ENCODE measurements around the gene BATF2. TPM values are rescaled to one million over a fixed set of nuclear protein-coding genes. Genes with fewer than 3 reads are reported as not detected.

BATF2 gene
- total and polyA plus RNA-seq, 9 of the 15 experiments (the other 6 are each of a cell fraction or from before 2014, with no cell fraction given): 1.7 to 8.9 (median 6.4) TPM

DNA sequence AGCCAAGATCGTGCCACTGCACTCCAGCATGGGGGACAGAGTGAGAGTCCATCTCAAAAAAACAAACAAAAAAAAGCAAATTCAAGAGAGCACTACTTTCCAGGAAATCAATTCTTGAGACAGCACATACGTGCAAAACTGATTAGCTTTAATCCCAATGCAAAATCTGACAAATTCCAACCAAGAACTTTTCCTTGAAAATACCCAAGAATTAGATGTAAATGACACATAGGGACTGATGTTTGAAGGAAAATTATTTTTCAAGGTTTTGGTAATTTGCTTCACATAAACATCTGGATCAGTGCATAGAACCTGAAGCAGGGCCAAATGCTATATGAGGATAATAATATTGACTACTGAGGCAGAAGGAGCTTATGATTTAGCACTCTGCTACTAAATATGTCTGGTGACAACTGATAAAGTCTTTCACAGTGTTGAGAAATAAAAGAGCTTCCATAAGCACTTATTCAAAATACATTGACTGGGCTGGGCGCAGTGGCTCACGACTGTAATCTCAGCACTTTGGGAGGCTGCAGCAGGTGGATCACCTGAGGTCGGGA, 33.6 kb downstream of the BATF2 start:
- no peaks in the 10 kb centered on the region; a peak in 1 of 5 replicates for H3K27me3 ChIP-seq (ENCODE audit: control insufficient read depth in 2 of 2, insufficient read depth in 2 of 2, low read length in 2 of 2)
- in situ Hi-C loops (cut with MboI): no loop called here
- H3K27ac ChIP-seq (ENCODE audit: extremely low read depth, low read depth, low read length): no peak overlapping the region
- no peaks in the 10 kb centered on the region for H3K9me1 ChIP-seq (ENCODE audit: control insufficient read depth, insufficient read depth, low read length)
- ChIA-PET POLR2A (interaction anchor here (0.6 to 1.9 kb wide), 5 partner anchors 12 to 59 kb away, joined by 3 to 6 read pairs (median 4); partner anchors contain the start of gene GPHA2), CTCF (ENCODE audit: low intra/inter-chr PET ratio) (interaction anchor here (0.6 kb wide), 1 partner anchor 312 kb away, joined by 4 read pairs; no protein-coding TSS in a partner anchor)
- H3K9me3 ChIP-seq (replicated peaks; ENCODE audit: control insufficient read depth, insufficient read depth, low read depth, low read length): no peaks in the 10 kb centered on the region
- no peak for FAIRE-seq
- DNase-seq (ENCODE audit: extremely low read depth in 1 of 4, low spot score in 3 of 4): no peak
- H3K9ac ChIP-seq (ENCODE audit: insufficient read depth in 1 of 2, low read depth in 2 of 2, low read length in 2 of 2): no peak overlapping the region
- no peaks in the 10 kb centered on the region for H4K20me1 ChIP-seq (replicated peaks; ENCODE audit: control insufficient read depth, insufficient read depth, low read length)
- intact Hi-C loops (cut with micrococcal nuclease): no loop called here
- 5% methylated on average over 5 of the region's 5 CpGs for WGBS (ENCODE audit: insufficient coverage, low coverage, missing lambda C conversion rate)
- H3K36me3 ChIP-seq (ENCODE audit: control insufficient read depth, insufficient read depth, low read length): no peaks in the 10 kb centered on the region
- peaks cover 4 to 11% of the 10 kb centered on the region in 2 experiments; a peak in 3 of 5 replicates for H3K4me1 ChIP-seq (replicated peaks in 1 of 2; ENCODE audit: control insufficient read depth in 2 of 2, insufficient read depth in 2 of 2, low read length in 2 of 2)
- H2AFZ ChIP-seq (ENCODE audit: low read depth, low read length): no peak overlapping the region
- no peak overlapping the region for H3K4me3 ChIP-seq
- peak; percentile 33; the same call in 2 of the 3 replicates for ATAC-seq
- no peaks in the 10 kb centered on the region for H3K79me2 ChIP-seq (ENCODE audit: control insufficient read depth, insufficient read depth, low read length)
- no peak overlapping the region for H3K4me2 ChIP-seq (ENCODE audit: insufficient read depth, low read length)
- no TSS peak for BruUV-seq (replicated peaks)
- TF ChIP-seq XRCC3 (IDR thresholded peaks at IDR 0.05) (no peak), CEBPB (tag; IDR thresholded peaks at IDR 0.05) (0 out of 2 replicates have a peak, but pooled peaks have one; percentile 30), MEIS2 (IDR thresholded peaks at IDR 0.05; ENCODE audit: partially characterized antibody) (peak; percentile 70), ZNF316 (IDR thresholded peaks at IDR 0.05) (peak; percentile 42), TEAD4 (IDR thresholded peaks at IDR 0.05; ENCODE audit: low read length) (peak; percentile 65; the same call in 1 of the 2 replicates), TEAD4 (CRISPR knock-in tag; IDR thresholded peaks at IDR 0.05; ENCODE audit: borderline replicate concordance) (no peak), TCF3 (CRISPR knock-in tag; IDR thresholded peaks at IDR 0.05) (peak; percentile 40), TAL1 (IDR thresholded peaks at IDR 0.05) (peak; percentile 62), RCOR1 (IDR thresholded peaks at IDR 0.05; ENCODE audit: borderline replicate concordance in 1 of 2, low read depth in 2 of 2, low read length in 2 of 2) (0 out of 4 replicates have a peak, but pooled peaks of 1 of the 2 experiments have one; percentile 4), KDM1A (IDR thresholded peaks at IDR 0.05) (peak; percentile 58 to 59; a peak in 2 of 4 replicates)
- TF ChIP-seq, protein P1, sequence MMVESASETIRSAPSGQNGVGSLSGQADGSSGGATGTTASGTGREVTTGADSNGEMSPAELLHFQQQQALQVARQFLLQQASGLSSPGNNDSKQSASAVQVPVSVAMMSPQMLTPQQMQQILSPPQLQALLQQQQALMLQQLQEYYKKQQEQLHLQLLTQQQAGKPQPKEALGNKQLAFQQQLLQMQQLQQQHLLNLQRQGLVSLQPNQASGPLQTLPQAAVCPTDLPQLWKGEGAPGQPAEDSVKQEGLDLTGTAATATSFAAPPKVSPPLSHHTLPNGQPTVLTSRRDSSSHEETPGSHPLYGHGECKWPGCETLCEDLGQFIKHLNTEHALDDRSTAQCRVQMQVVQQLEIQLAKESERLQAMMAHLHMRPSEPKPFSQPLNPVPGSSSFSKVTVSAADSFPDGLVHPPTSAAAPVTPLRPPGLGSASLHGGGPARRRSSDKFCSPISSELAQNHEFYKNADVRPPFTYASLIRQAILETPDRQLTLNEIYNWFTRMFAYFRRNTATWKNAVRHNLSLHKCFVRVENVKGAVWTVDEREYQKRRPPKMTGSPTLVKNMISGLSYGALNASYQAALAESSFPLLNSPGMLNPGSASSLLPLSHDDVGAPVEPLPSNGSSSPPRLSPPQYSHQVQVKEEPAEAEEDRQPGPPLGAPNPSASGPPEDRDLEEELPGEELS (CRISPR knock-in tag; IDR thresholded peaks at IDR 0.05; ENCODE audit: borderline replicate concordance): no peak
- TF ChIP-seq, protein P2, sequence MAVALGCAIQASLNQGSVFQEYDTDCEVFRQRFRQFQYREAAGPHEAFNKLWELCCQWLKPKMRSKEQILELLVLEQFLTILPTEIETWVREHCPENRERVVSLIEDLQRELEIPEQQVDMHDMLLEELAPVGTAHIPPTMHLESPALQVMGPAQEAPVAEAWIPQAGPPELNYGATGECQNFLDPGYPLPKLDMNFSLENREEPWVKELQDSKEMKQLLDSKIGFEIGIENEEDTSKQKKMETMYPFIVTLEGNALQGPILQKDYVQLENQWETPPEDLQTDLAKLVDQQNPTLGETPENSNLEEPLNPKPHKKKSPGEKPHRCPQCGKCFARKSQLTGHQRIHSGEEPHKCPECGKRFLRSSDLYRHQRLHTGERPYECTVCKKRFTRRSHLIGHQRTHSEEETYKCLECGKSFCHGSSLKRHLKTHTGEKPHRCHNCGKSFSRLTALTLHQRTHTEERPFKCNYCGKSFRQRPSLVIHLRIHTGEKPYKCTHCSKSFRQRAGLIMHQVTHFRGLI (CRISPR knock-in tag; IDR thresholded peaks at IDR 0.05): no peak
- TF ChIP-seq, protein P3, sequence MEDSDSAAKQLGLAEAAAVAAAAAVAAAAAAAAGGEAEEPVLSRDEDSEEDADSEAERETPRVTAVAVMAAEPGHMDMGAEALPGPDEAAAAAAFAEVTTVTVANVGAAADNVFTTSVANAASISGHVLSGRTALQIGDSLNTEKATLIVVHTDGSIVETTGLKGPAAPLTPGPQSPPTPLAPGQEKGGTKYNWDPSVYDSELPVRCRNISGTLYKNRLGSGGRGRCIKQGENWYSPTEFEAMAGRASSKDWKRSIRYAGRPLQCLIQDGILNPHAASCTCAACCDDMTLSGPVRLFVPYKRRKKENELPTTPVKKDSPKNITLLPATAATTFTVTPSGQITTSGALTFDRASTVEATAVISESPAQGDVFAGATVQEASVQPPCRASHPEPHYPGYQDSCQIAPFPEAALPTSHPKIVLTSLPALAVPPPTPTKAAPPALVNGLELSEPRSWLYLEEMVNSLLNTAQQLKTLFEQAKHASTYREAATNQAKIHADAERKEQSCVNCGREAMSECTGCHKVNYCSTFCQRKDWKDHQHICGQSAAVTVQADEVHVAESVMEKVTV (CRISPR knock-in tag; IDR thresholded peaks at IDR 0.05): no peak
- TF ChIP-seq, protein P4, sequence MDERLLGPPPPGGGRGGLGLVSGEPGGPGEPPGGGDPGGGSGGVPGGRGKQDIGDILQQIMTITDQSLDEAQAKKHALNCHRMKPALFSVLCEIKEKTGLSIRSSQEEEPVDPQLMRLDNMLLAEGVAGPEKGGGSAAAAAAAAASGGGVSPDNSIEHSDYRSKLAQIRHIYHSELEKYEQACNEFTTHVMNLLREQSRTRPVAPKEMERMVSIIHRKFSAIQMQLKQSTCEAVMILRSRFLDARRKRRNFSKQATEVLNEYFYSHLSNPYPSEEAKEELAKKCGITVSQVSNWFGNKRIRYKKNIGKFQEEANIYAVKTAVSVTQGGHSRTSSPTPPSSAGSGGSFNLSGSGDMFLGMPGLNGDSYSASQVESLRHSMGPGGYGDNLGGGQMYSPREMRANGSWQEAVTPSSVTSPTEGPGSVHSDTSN (CRISPR knock-in tag; IDR thresholded peaks at IDR 0.05; ENCODE audit: low read depth): no peak
- TF ChIP-seq, protein P4 (tag; conservative IDR thresholded peaks at IDR 0.05; ENCODE audit: low read depth): peak; percentile 52
